HTERT RPE-1 (cell line): Measurements from ENCODE around the gene SOX5.

Source experiments
- in situ Hi-C: fragments of 300-500 bp; cut with MboI; formaldehyde crosslinking; loops from 4 replicates; pipeline ENCODE4 v1.14.3; 2020; ENCODE audit warnings: low sequenced_read_pairs

SOX5 gene

DNA sequence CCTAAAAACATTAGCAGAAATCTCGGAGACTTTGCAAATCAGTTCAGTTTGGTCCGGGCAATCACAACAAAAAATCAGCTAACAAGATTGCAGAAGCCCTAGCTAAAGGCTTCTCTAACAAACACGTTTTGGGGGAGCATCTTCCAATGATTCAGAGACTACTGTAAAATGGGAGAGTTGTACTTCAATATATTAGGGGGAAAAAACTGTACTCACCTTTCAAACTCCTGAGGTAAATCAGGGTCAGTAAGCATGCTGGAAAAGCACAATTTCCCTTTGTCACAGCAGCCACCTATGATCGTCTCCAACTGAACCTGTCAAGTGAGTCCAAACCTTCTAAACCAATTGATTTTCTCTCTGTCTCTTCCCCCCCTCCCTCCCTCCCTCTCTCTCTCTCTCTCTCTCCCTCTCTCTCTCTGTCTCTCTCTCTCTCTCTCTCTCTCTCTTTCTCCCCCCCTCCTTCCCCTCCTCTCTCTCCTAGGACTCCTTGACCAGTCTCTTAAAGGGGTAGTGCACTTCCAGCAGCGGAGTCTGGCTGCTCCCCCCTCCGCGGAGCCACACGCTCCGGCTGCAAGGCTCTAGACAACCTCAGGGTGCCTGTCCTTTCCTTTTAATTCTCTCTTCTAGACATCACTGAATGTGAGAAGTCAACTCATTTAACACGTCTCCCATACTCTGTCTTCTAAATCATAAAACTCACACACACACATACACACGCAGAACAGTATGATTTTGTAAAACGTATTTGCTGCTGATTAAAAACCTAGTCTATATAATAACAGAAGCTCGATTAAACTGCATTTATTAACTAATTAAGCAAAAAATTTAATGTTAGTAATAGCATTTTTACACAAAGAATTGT lies at the start of gene SOX5:
SOX5 (minus strand) TSS at position 323 of the 862 bp plus-strand sequence; CDS start at position 254, 69 bp downstream.
- in situ Hi-C loops = no loop called here

- in situ Hi-C loops = no loop called here
Observed at GRCh38 chr12:23987046-23987445, 37.6 kb upstream of the SOX5 start.

- in situ Hi-C loops = no loop called here
Observed at GRCh38 chr12:23980826-23981225, 31.4 kb upstream of the SOX5 start.

GRCh38 chr12:23964812-23965211 lies 15.3 kb upstream of the SOX5 start:
- in situ Hi-C loops = no loop called here

- in situ Hi-C loops = no loop called here
Observed at GRCh38 chr12:23959826-23960225, 10.4 kb upstream of the SOX5 start.

GRCh38 chr12:23954332-23954731 lies 4.9 kb upstream of the SOX5 start:
- in situ Hi-C loops = no loop called here

DNA sequence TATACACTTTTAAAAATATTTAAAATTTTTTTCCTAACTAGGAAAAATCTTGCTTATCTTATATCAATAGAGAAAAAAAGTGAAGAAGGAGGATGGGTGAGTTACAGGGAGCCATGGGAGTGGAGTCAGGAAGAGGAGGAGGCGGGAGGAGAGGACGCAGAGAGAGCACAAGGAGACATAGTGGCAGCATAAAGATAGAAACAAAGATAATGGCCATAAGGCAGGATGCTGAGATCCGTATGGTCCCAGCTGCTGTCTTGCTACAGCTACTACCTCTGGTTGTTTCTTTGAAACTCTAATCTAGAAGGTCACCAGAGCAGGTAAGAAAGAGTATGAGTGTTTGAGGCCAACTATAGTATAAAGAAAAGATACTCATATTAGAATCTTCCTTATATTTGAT lies 2.6 kb upstream of the SOX5 start:
- in situ Hi-C loops = no loop called here

DNA sequence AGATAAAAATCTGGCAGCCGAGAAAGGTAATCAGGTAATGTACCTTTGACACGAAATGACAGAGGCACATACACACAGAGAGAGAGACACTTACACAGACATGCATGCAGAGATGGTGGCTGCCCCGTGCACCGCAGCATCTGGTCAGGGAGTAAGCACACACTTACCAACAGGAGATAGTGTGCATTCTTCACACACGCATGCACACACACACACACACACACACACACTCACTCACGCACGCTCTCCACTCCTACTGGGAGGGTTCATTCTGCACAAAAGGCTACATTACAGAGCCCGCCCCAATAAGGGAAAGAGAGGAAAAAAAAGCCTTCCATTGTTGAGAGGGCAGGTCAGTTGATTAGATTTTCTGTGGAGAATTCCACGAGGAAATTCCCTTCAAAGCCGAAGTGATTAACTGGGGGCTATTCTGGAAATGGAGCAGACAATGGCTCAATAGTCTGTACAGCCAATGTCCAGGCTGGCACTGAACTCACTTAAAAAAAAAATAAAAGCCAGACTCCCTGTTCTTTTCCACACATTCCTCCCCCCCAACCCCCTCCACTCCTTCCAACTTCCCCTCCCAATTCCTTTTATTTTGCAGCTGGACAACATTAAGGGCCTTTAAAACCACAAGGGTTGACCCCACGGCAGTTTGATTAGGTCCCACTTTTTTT lies 1.4 kb upstream of the SOX5 start:
- in situ Hi-C loops = no loop called here

DNA sequence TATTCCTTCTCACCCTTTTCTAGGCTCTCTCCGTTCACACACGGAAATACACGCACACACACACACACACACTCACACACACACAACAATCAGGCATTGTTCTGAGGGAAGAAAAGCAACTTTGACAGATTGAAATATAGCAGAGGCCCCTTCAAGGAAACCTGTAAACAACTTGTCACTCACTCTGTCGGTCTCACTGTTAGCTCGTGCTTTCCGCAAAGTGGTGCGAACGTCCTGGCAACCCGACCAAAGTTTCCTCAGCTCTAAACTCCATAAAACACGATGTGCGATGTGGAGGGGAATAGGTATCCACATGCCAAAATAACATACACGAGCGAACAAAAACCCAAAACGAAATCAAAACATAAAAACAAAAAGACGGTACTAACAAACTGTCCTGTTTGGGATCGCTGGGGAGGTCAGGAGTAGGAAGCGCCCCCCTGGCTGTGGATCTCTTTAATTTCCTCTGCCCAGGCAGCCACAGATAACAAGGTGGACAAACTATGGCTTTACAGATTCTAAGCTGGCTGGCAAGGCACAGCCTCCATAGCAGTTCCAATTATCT lies 822 bp upstream of the SOX5 start:
- in situ Hi-C loops = no loop called here

DNA sequence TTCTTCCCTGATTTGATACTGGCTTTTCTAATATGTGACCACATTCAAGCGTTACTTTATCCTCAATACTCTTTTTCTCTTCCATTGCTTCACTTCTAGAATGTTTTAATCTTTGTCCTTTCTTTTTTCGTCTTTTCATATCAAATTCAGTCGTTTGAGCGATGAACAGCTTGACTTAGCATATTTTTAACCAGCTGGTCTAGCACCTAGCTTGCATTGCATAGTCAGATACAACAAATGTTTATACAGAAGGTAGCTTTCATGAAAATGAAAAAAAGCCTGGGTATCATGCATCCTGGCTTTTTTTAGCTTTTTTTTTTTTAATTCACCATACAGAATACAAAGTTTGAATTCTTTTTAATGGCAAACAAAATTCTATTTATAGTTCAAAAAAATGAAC lies 1.2 kb downstream of the SOX5 start:
- in situ Hi-C loops = no loop called here

DNA sequence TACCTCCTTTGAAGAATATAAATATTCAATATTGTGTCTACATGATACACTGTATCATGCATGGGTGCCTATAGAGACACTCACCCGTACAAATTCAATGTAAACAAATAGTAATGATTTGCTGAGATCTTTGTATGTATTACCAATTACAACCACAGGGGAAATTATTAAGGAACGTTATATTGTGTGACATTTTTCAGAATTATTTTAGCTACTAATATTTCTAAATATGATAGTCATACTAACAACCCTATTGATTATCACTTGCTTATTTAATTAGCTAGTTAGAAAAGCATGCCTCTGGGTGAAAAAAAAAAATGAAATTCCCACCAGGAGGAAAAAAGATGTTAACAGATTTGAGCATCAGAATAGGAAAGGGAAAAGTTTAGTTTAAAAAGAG lies 2.1 kb downstream of the SOX5 start:
- in situ Hi-C loops = no loop called here

- in situ Hi-C loops = no loop called here
Observed at GRCh38 chr12:23945249-23945648, 4.2 kb downstream of the SOX5 start.

DNA sequence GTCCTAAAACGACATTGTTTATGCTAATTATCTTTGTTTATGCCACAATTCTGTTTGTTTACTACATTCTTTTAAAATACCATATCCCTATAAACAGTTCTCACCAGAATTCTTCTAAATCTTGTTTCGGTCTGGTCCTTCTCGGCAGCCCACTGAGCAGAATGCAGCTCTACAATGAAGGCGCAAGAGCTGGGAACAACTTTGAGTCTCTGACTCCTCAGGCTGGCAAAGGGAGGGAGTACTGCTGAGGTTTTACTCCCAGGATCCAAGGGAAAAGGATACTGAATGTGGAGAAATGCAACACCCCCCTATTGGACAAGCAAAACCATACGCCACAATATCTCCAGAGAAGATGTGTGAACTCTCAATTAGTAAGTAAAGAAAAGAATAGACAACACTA lies 5.4 kb downstream of the SOX5 start:
- in situ Hi-C loops = no loop called here

DNA sequence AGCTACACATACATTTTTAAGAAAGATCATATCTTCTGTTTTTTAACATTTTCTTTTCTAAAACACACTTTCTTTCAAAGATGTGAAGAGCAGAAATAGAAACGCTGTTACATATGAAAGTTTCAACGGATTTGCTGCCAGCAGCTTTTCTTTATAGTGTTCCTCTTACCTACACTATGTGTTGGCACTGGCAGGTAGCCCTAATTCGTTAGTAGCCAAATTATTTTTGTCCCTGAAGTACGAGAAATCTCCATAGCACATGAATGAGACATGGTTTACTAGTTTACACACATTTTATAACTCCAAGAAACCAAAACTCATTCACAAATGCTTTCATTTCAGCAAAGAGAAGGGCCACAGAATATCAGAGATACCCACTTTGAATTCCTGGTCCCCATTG lies 6.6 kb downstream of the SOX5 start:
- in situ Hi-C loops = no loop called here

- in situ Hi-C loops = no loop called here
Observed at GRCh38 chr12:23941780-23942179, 7.7 kb downstream of the SOX5 start.

DNA sequence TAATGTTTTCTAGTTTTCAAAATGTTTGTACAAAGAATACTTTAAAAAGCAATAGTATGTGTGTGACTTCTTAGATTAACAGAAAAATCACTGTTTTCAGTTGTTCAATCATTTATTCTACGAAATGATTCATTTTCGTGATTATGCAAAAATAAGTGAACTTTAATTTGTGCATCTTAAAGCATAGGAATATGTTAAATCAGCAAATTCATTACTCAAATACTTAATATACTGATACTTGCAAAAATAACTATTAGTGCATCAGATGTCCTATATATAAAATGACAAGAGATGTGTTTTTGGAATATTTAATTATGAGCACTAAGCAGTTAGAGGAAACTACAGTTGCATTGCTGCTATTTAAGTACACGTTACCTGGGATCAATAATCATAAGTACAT lies 11.0 kb downstream of the SOX5 start:
- in situ Hi-C loops = no loop called here

DNA sequence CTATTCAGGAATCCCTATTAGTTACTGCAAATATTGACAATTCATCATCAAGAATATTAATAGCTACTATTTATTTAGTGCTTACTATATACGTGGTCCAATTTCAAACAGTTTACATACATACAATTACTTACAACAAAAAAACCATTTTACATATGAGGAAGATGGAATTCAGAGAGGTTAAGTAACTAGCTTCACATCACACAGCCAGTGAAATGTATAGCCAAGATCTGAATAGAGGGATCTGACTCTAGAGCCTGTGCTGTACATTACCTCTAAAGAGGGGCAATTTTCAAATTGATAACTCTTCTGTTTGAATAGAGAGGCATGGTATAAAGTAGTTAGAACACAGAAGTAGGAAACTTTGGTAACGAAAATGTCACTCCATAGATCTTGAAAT lies 18.3 kb downstream of the SOX5 start:
- in situ Hi-C loops = no loop called here

DNA sequence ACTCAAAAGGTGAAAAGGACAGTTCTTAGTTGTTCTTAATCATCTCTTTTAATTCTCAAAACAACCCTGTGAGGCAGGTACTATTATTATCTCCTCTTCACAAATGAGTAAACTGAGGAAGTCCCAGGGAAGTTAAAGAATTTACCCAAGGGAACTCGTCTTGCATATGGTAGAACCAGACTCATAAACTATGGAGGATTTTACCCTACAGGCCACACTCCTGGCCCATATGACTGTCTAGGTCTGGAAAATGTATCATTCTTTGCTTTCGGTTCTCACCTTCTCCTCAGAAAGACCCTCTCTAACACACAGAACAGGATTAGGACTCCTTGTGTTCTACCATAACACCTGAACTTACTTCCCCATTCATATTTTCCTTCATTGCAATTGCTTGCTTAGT lies 18.9 kb downstream of the SOX5 start:
- in situ Hi-C loops = no loop called here

- in situ Hi-C loops = no loop called here
Observed at GRCh38 chr12:23929906-23930305, 19.6 kb downstream of the SOX5 start.

DNA sequence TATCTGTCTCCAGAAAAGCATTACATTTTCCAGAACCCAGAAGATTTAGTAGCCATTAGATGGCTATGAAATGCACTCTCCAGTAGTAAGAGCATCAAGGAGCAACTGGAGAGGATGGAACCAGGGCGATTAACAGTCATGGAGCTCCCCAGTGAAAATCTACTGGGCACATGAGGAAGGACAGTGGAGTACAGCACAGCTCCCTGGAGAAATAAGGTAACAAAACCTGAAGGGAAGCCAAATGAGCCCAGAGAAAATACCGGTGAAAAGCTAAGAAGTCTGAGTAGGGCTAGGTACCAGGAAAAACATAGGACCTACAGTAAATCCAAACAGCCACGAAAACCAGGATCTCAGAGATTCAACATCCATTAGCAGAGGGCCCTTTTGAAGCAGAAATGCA lies 21.6 kb downstream of the SOX5 start:
- in situ Hi-C loops = no loop called here

DNA sequence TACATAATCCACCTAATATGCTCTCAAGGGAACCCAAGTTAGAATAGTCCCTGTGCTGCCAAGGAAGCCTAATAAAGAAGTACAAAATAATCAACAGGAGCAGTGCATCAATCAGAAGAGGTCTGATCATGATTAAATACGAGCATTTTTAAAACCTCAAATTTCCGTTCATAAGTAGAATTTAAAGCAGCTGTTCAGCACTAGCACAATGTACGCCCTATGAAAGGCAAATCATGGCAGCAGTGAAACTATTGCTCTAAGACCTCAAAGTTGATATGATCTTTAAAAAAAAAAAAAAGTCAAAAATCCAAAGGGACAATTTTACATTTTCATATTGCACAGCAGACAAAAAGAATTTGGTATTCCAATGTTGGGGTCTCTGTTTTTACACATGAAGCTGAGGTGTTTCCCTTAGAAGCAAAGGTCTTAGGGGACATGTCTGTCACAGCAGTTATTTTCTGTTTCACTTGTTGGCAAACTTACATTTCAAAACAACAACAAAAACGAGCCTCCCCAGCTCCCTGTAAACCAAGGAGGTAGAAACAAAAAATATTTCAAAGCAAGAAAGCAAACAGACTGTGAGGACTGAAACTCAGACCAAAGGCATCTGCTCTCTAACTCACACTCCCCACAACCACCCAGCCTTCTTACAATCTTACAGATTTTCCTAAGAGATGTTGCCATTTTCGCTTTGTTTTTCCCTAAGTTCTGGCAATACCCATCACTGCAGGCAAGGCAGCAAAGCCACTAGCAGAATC lies 28.2 kb downstream of the SOX5 start:
- in situ Hi-C loops = no loop called here
